Measurements from ENCODE around the gene KIF4B. TPM values are rescaled to one million over a fixed set of nuclear protein-coding genes. Genes with fewer than 3 reads are reported as not detected.
"Not testable (repeated sequence)": the region's sequence is repeated elsewhere in the genome, so short reads cannot be mapped to it uniquely, and the experiment has no call there.

Gene KIF4B
- total and polyA plus RNA-seq, 4 donors: 0.11 to 0.20 (median 0.12) TPM

DNA sequence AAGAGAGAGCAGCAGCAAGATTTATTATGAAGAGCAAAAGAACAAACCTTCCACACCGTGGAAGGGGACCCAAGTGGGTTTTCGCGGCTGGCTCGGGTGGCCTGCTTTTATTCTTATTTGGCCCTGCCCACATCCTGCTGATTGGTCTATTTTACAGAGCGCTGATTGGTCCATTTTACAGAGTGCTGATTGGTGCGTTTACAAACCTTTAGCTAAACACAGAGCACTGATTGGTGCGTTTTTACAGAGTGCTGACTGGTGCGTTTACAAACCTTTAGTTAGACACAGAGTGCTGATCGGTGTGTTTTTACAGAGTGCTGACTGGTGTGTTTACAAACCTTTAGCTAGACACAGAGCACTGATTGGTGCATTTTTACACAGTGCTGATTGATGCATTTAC, 37.5 kb upstream of the KIF4B start:
- WGBS (ENCODE audit: insufficient coverage): 98% methylated on average over 9 of the region's 9 CpGs
- H3K4me1 ChIP-seq (ENCODE audit: control insufficient read depth, insufficient read depth, low read length); H3K9me3 ChIP-seq (ENCODE audit: control insufficient read depth, insufficient read depth, low read length); H3K27ac ChIP-seq (ENCODE audit: low read depth, low read length); H3K36me3 ChIP-seq (ENCODE audit: control insufficient read depth, insufficient read depth, low read length); H3K4me3 ChIP-seq (ENCODE audit: low read depth, low read length); DNase-seq (ENCODE audit: low read depth in 4 of 6, low spot score in 6 of 6); H3K27me3 ChIP-seq (ENCODE audit: control insufficient read depth, insufficient read depth, low read length): not testable (repeated sequence)

DNA sequence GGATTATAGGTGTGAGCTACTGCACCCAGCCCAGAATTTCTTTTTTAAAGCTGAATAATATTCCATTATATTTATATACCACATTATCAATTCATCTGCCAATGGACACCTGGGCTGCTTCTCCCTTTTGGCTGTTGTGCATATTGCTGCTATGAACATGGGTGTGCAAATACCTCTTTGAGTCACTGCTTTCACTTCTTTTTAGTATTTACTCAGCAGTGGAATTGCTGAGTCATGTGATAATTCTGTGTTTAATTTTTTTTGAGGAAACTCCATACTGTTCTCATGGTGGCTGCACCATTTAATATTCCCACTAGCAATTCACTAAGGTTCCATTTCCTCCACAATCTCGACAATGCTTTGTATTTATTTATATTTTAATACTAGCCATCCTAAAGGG, 36.1 kb upstream of the KIF4B start:
- H3K27ac ChIP-seq (ENCODE audit: low read depth, low read length): no peak overlapping the region
- H3K4me1 ChIP-seq (ENCODE audit: control insufficient read depth, insufficient read depth, low read length): no peaks in the 10 kb centered on the region
- no peaks in the 10 kb centered on the region for H3K27me3 ChIP-seq (ENCODE audit: control insufficient read depth, insufficient read depth, low read length)
- H3K9me3 ChIP-seq (ENCODE audit: control insufficient read depth, insufficient read depth, low read length): no peaks in the 10 kb centered on the region
- no peak for DNase-seq (ENCODE audit: low read depth in 4 of 6, low spot score in 6 of 6)
- H3K36me3 ChIP-seq (ENCODE audit: control insufficient read depth, insufficient read depth, low read length): no peaks in the 10 kb centered on the region
- H3K4me3 ChIP-seq (ENCODE audit: low read depth, low read length): no peak overlapping the region
- no CpG with 5 or more reads among the region's 1 CpG for WGBS (ENCODE audit: insufficient coverage)

DNA sequence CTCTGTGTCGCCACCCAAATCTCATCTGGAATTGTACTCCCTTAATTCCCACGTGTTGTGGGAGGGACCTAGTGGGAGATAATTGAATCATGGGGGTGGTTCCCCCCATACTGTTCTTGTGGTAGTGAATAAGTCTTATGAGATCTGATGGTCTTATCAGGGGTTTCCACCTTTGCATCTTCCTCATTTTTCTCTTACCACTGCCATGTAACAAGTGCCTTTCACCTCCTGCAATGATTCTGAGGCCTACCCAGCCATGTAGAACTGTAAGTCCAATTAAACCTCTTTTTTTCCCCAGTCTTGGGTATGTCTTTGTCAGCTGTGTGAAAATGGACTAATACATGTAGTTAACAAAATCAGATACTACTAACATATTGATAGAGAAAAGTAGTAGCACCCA, 35.3 kb upstream of the KIF4B start:
- not testable (repeated sequence) for H3K9me3 ChIP-seq (ENCODE audit: control insufficient read depth, insufficient read depth, low read length)

GRCh38 chr5:154984946-154985516, 28.5 kb upstream of the KIF4B start:
- no peaks in the 10 kb centered on the region for H3K9me3 ChIP-seq (ENCODE audit: control insufficient read depth, insufficient read depth, low read length)
- no peak overlapping the region for H3K4me3 ChIP-seq (ENCODE audit: low read depth, low read length)
- no peaks in the 10 kb centered on the region for H3K27me3 ChIP-seq (ENCODE audit: control insufficient read depth, insufficient read depth, low read length)
- no peaks in the 10 kb centered on the region for H3K36me3 ChIP-seq (ENCODE audit: control insufficient read depth, insufficient read depth, low read length)
- WGBS (ENCODE audit: insufficient coverage): 20% methylated on average over 1 of the region's 8 CpGs
- DNase-seq (ENCODE audit: low read depth in 4 of 6, low spot score in 6 of 6): peak in 2 of 6 donors; percentile 49 to 83
- no peaks in the 10 kb centered on the region for H3K4me1 ChIP-seq (ENCODE audit: control insufficient read depth, insufficient read depth, low read length)
- no peak overlapping the region for H3K27ac ChIP-seq (ENCODE audit: low read depth, low read length)

More for the DNA sequence above, 35.3 kb upstream of the KIF4B start:
- H3K27me3 ChIP-seq (ENCODE audit: control insufficient read depth, insufficient read depth, low read length); H3K27ac ChIP-seq (ENCODE audit: low read depth, low read length); H3K36me3 ChIP-seq (ENCODE audit: control insufficient read depth, insufficient read depth, low read length); DNase-seq (ENCODE audit: low read depth in 4 of 6, low spot score in 6 of 6); H3K4me3 ChIP-seq (ENCODE audit: low read depth, low read length); H3K4me1 ChIP-seq (ENCODE audit: control insufficient read depth, insufficient read depth, low read length): not testable (repeated sequence)
- WGBS (ENCODE audit: insufficient coverage): no CpG with 5 or more reads among the region's 2 CpGs

DNA sequence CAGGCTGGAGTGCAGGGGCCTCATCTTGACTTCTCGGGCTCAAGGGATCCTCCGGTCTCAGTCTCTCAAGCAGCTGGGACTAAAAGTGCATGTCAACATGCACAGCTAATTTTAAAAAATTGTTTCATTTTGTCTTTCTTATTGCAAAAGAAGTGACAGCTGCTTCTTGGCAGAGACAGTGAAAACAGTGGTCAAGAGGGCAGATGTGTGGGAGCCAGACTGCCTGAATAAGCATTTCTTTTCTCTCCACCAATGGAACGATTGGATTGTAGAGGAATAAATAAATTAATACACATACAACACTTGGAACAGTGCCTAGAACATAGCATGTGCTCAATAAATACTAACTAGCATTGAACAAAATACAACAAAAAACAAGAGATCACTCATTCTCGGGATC, 27.4 kb upstream of the KIF4B start:
- H3K27ac ChIP-seq (ENCODE audit: low read depth, low read length): no peak overlapping the region

GRCh38 chr5:154989626-154990025, 23.9 kb upstream of the KIF4B start:
- no peak for DNase-seq (ENCODE audit: low read depth in 4 of 6, low spot score in 6 of 6)
- H3K27ac ChIP-seq (ENCODE audit: low read depth, low read length): no peak overlapping the region

More for the DNA sequence above, 27.4 kb upstream of the KIF4B start:
- H3K36me3 ChIP-seq (ENCODE audit: control insufficient read depth, insufficient read depth, low read length): no peaks in the 10 kb centered on the region
- DNase-seq (ENCODE audit: low read depth in 4 of 6, low spot score in 6 of 6): peak in 1 of 6 donors; percentile 8
- H3K4me1 ChIP-seq (ENCODE audit: control insufficient read depth, insufficient read depth, low read length): no peaks in the 10 kb centered on the region
- H3K4me3 ChIP-seq (ENCODE audit: low read depth, low read length): no peak overlapping the region
- WGBS (ENCODE audit: insufficient coverage): 79% methylated on average over 2 of the region's 4 CpGs
- H3K27me3 ChIP-seq (ENCODE audit: control insufficient read depth, insufficient read depth, low read length): no peaks in the 10 kb centered on the region
- no peaks in the 10 kb centered on the region for H3K9me3 ChIP-seq (ENCODE audit: control insufficient read depth, insufficient read depth, low read length)

GRCh38 chr5:154993461-154993860, 20.1 kb upstream of the KIF4B start:
- H3K4me1 ChIP-seq (ENCODE audit: control insufficient read depth, insufficient read depth, low read length): no peaks in the 10 kb centered on the region
- no peaks in the 10 kb centered on the region for H3K27me3 ChIP-seq (ENCODE audit: control insufficient read depth, insufficient read depth, low read length)
- H3K4me3 ChIP-seq (ENCODE audit: low read depth, low read length): no peak overlapping the region
- no peaks in the 10 kb centered on the region for H3K36me3 ChIP-seq (ENCODE audit: control insufficient read depth, insufficient read depth, low read length)
- no peak overlapping the region for H3K27ac ChIP-seq (ENCODE audit: low read depth, low read length)
- no peaks in the 10 kb centered on the region for H3K9me3 ChIP-seq (ENCODE audit: control insufficient read depth, insufficient read depth, low read length)
- WGBS (ENCODE audit: insufficient coverage): no CpG with 5 or more reads among the region's 2 CpGs
- no peak for DNase-seq (ENCODE audit: low read depth in 4 of 6, low spot score in 6 of 6)

More at GRCh38 chr5:154989626-154990025, 23.9 kb upstream of the KIF4B start:
- Histone ChIP-seq H3K27me3 (ENCODE audit: control insufficient read depth, insufficient read depth, low read length) (no peaks in the 10 kb centered on the region), H3K9me3 (ENCODE audit: control insufficient read depth, insufficient read depth, low read length) (no peaks in the 10 kb centered on the region), H3K4me3 (ENCODE audit: low read depth, low read length) (no peak overlapping the region), H3K36me3 (ENCODE audit: control insufficient read depth, insufficient read depth, low read length) (no peaks in the 10 kb centered on the region), H3K4me1 (ENCODE audit: control insufficient read depth, insufficient read depth, low read length) (no peaks in the 10 kb centered on the region)
- 90% methylated on average over 1 of the region's 2 CpGs for WGBS (ENCODE audit: insufficient coverage)

- H3K4me1 ChIP-seq (ENCODE audit: control insufficient read depth, insufficient read depth, low read length): no peaks in the 10 kb centered on the region
- WGBS (ENCODE audit: insufficient coverage): 43% methylated on average over 2 of the region's 4 CpGs
- DNase-seq (ENCODE audit: low read depth in 4 of 6, low spot score in 6 of 6): no peak
- no peak overlapping the region for H3K27ac ChIP-seq (ENCODE audit: low read depth, low read length)
- no peaks in the 10 kb centered on the region for H3K9me3 ChIP-seq (ENCODE audit: control insufficient read depth, insufficient read depth, low read length)
- H3K27me3 ChIP-seq (ENCODE audit: control insufficient read depth, insufficient read depth, low read length): no peaks in the 10 kb centered on the region
- H3K4me3 ChIP-seq (ENCODE audit: low read depth, low read length): no peak overlapping the region
- H3K36me3 ChIP-seq (ENCODE audit: control insufficient read depth, insufficient read depth, low read length): no peaks in the 10 kb centered on the region
These were observed 17.9 kb upstream of the KIF4B start for GRCh38 chr5:154995679-154996078.

DNA sequence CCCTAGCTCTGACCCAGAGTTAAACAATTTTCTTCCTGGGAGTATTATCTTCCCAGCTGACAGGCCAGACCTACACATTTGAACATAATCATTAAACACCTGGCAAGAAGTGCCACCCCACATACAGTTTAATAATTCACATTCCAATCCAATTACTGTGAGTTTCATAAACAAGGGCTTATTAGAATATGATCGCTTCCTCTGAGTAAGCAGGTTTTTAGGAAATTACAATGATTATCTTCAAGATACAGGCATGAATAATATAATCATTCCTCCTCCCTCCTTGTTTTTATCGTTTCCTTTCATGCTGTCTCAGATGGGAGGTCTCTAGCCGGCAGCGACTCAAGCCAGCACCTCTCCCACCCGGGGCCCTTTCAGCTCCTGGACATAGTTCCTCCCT, 15.8 kb upstream of the KIF4B start:
- no peaks in the 10 kb centered on the region for H3K27me3 ChIP-seq (ENCODE audit: control insufficient read depth, insufficient read depth, low read length)
- H3K4me1 ChIP-seq (ENCODE audit: control insufficient read depth, insufficient read depth, low read length): no peaks in the 10 kb centered on the region
- no peaks in the 10 kb centered on the region for H3K9me3 ChIP-seq (ENCODE audit: control insufficient read depth, insufficient read depth, low read length)
- no peak overlapping the region for H3K27ac ChIP-seq (ENCODE audit: low read depth, low read length)
- WGBS (ENCODE audit: insufficient coverage): no CpG with 5 or more reads among the region's 5 CpGs
- no peak for DNase-seq (ENCODE audit: low read depth in 4 of 6, low spot score in 6 of 6)
- no peak overlapping the region for H3K4me3 ChIP-seq (ENCODE audit: low read depth, low read length)
- no peaks in the 10 kb centered on the region for H3K36me3 ChIP-seq (ENCODE audit: control insufficient read depth, insufficient read depth, low read length)

GRCh38 chr5:154999865-155000264, 13.7 kb upstream of the KIF4B start:
- no peaks in the 10 kb centered on the region for H3K27me3 ChIP-seq (ENCODE audit: control insufficient read depth, insufficient read depth, low read length)
- DNase-seq (ENCODE audit: low read depth in 4 of 6, low spot score in 6 of 6): no peak
- no peaks in the 10 kb centered on the region for H3K36me3 ChIP-seq (ENCODE audit: control insufficient read depth, insufficient read depth, low read length)
- WGBS (ENCODE audit: insufficient coverage): 90% methylated on average over 5 of the region's 5 CpGs
- no peak overlapping the region for H3K27ac ChIP-seq (ENCODE audit: low read depth, low read length)
- no peak overlapping the region for H3K4me3 ChIP-seq (ENCODE audit: low read depth, low read length)
- H3K4me1 ChIP-seq (ENCODE audit: control insufficient read depth, insufficient read depth, low read length): no peaks in the 10 kb centered on the region
- no peaks in the 10 kb centered on the region for H3K9me3 ChIP-seq (ENCODE audit: control insufficient read depth, insufficient read depth, low read length)

All from spinal cord (tissue), 10 donors.